Thyroid gland (tissue), 4 donors: ENCODE measurements around the gene CLC. TPM values are rescaled to one million over a fixed set of nuclear protein-coding genes. Genes with fewer than 3 reads are reported as not detected.

ENCODE experiments used
- small RNA-seq: library from RNA; depleted of rRNA; stranded (forward); fragments of <200 nt; gene quantifications from one replicate; pipeline ENCODE3, GENCODE V24; 2016
- total RNA-seq, 4 donors: library from RNA; depleted of rRNA; stranded (reverse); fragments of >200 nt; gene quantifications; one replicate each; pipeline ENCODE4 v1.2.3, GENCODE V29; 2016

The CLC gene
- total RNA-seq, 4 donors from 2014 or later, result not detected

Small RNA genes lying within 50 kb of the gene (small RNA-seq; reads per million reads assigned to genes)
- not detected for gene RPS29P27

Other genes with a start within 250 kb of the CLC start
- gene DLL3, start 239.1 kb downstream of the CLC start, total RNA-seq, result under 1 TPM in 1 of 4 donors, not detected in 3; 0.56 TPM
- gene SELENOV, start 222.9 kb downstream of the CLC start, total RNA-seq, result 1 to 10 TPM; 2.5 to 4.4 (median 3.3) TPM
- 1 to 10 TPM; 2.4 to 7.1 (median 4.4) TPM for gene EID2B, start 205.2 kb downstream of the CLC start, total RNA-seq
- 10 to 100 TPM; 15.3 to 24.4 (median 19.8) TPM for gene EID2, start 197.9 kb downstream of the CLC start, total RNA-seq
- gene LGALS13, start 135.5 kb downstream of the CLC start, total RNA-seq, result not detected
- not detected for gene LGALS16, start 82.1 kb downstream of the CLC start, total RNA-seq
- gene LGALS14, start 33.5 kb downstream of the CLC start, total RNA-seq, result not detected
- not detected for gene LEUTX, start 40.8 kb upstream of the CLC start, total RNA-seq
- 10 to 100 TPM; 15.6 to 31.2 (median 22.6) TPM for gene DYRK1B, start 96.1 kb upstream of the CLC start, total RNA-seq
- gene FBL, start 108.3 kb upstream of the CLC start, total RNA-seq, result 100 to 1,000 TPM in 1 of 4 donors, 10 to 100 TPM in 3; 80.9 to 118 (median 91.1) TPM
- 100 to 1,000 TPM; 213 to 975 (median 755) TPM for gene FCGBP, start 196.6 kb upstream of the CLC start, total RNA-seq
- gene PSMC4, start 233.1 kb upstream of the CLC start, total RNA-seq, result 100 to 1,000 TPM; 120 to 220 (median 166) TPM